NCI-H2227 (cell line): ENCODE data around the gene AUTS2.

Experiments
- DNase-seq: peaks from one replicate; lab custom pipeline; 2025; ENCODE audit not compliant: unreplicated experiment; lab: John Stamatoyannopoulos, UW

Gene AUTS2

GRCh38 chr7:70554646-70555045 is 956.4 kb downstream of the AUTS2 start:
- DNase-seq, result no peak

- no peak for DNase-seq
Observed at GRCh38 chr7:70556761-70557160, 958.5 kb downstream of the AUTS2 start.

- no peak for DNase-seq
Observed at GRCh38 chr7:70557338-70557737, 959.1 kb downstream of the AUTS2 start.

- no peak for DNase-seq
Observed at GRCh38 chr7:70559815-70560214, 961.5 kb downstream of the AUTS2 start.

- no peak for DNase-seq
Observed at GRCh38 chr7:70563960-70564359, 965.7 kb downstream of the AUTS2 start.

- DNase-seq, result no peak
Observed at GRCh38 chr7:70565721-70566370, 967.6 kb downstream of the AUTS2 start.

- DNase-seq, result no peak
Observed at GRCh38 chr7:70566671-70567070, 968.4 kb downstream of the AUTS2 start.

GRCh38 chr7:70568674-70569334 is 970.5 kb downstream of the AUTS2 start:
- no peak for DNase-seq

- no peak for DNase-seq
Observed at GRCh38 chr7:70569335-70569819, 971.1 kb downstream of the AUTS2 start.

- no peak for DNase-seq
Observed at GRCh38 chr7:70570029-70570428, 971.8 kb downstream of the AUTS2 start.

- DNase-seq, result no peak
Observed at GRCh38 chr7:70570961-70571360, 972.7 kb downstream of the AUTS2 start.

- DNase-seq, result no peak
Observed at GRCh38 chr7:70571403-70571934, 973.2 kb downstream of the AUTS2 start.

- no peak for DNase-seq
Observed at GRCh38 chr7:70571961-70572360, 973.7 kb downstream of the AUTS2 start.

- no peak for DNase-seq
Observed at GRCh38 chr7:70572571-70572970, 974.3 kb downstream of the AUTS2 start.

GRCh38 chr7:70573071-70573661 is 974.9 kb downstream of the AUTS2 start:
- no peak for DNase-seq

- DNase-seq, result no peak
Observed at GRCh38 chr7:70573696-70574095, 975.4 kb downstream of the AUTS2 start.

GRCh38 chr7:70574314-70574834 is 976.1 kb downstream of the AUTS2 start:
- no peak for DNase-seq

- DNase-seq, result peak; percentile 58
Observed at GRCh38 chr7:70574970-70575799, 976.9 kb downstream of the AUTS2 start.

GRCh38 chr7:70577078-70577477 is 978.8 kb downstream of the AUTS2 start:
- no peak for DNase-seq

GRCh38 chr7:70578131-70578530 is 979.9 kb downstream of the AUTS2 start:
- DNase-seq, result no peak
